H1 (cell line): Measurements from ENCODE around the gene PPP1R2. TPM values are rescaled to one million over a fixed set of nuclear protein-coding genes. Genes with fewer than 3 reads are reported as not detected.

Experiments used
- CTCF ChIA-PET: fragments of 300-600 bp; sonication (Branson Sonifier 250); formaldehyde crosslinking; loops from one replicate; lab custom pipeline; 2021; ENCODE audit not compliant: partially characterized antibody; lab: Charles Lee
- POLR2A ChIA-PET: fragments of 300-600 bp; sonication (Branson Sonifier 250); formaldehyde crosslinking; loops from one replicate; lab custom pipeline; 2021; ENCODE audit warnings: inconsistent platforms; ENCODE audit not compliant: partially characterized antibody; lab: Charles Lee
- DNase-seq, 2 experiments: peaks; one replicate each; pipeline versions ENCODE4 v3.0.0 to v3.0.0-alpha.2; 2010 to 2022; ENCODE audit warnings: low spot score in 2 of 2, low read depth in 1 of 2, mixed read lengths in 1 of 2
- FAIRE-seq: peaks from 2 replicates; lab custom pipeline; 2011; peaks lifted over from hg19 to GRCh38; lab: Jason Lieb, UNC
- H2AFZ ChIP-seq: 2 replicates; pipeline ENCODE4 v1.8.1; 2012; ENCODE audit warnings: low read length, inconsistent platforms
- H2AK5ac ChIP-seq: 2 replicates; pipeline ENCODE4 v1.6.1; 2013; ENCODE audit warnings: low read depth, low read length
- H2BK120ac ChIP-seq: replicated peaks from 2 replicates; pipeline ENCODE3; 2013; ENCODE audit warnings: low read depth, low read length, inconsistent platforms
- H2BK12ac ChIP-seq: 2 replicates; pipeline ENCODE4 v1.6.1; 2013; ENCODE audit warnings: low read depth, low read length
- H2BK15ac ChIP-seq: 2 replicates; pipeline ENCODE4 v1.6.1; 2013; ENCODE audit warnings: low read length
- H2BK20ac ChIP-seq: 2 replicates; pipeline ENCODE4 v1.6.1; 2013; ENCODE audit warnings: low read length
- H2BK5ac ChIP-seq: 2 replicates; pipeline ENCODE4 v1.6.1; 2013; ENCODE audit warnings: low read depth, low read length
- H3K14ac ChIP-seq: 2 replicates; pipeline ENCODE4 v1.6.1; 2013; ENCODE audit warnings: inconsistent platforms; ENCODE audit not compliant: insufficient read length
- H3K18ac ChIP-seq: 2 replicates; pipeline ENCODE4 v1.6.1; 2013; ENCODE audit warnings: low read length; ENCODE audit errors: extremely low read depth
- H3K23ac ChIP-seq: 2 replicates; pipeline ENCODE4 v1.6.1; 2013; ENCODE audit warnings: inconsistent platforms; ENCODE audit not compliant: insufficient read length
- H3K23me2 ChIP-seq: 2 replicates; pipeline ENCODE4 v1.6.1; 2013; ENCODE audit warnings: low read depth, low read length
- H3K27ac ChIP-seq: 2 replicates; pipeline ENCODE4 v1.6.1; 2011; ENCODE audit warnings: low read depth, low read length, inconsistent platforms
- H3K27me3 ChIP-seq, 4 experiments: replicated peaks in 1 of 4; 1 replicate in 1 of 4; 2 replicates in 3 of 4; pipeline versions ENCODE4 v1.6.1 to v1.8.1; 2011 to 2013; ENCODE audit warnings: low read length in 3 of 4, mild to moderate bottlenecking in 3 of 4, inconsistent platforms in 2 of 4, mixed read lengths in 2 of 4, moderate library complexity in 1 of 4; ENCODE audit not compliant: control insufficient read depth in 3 of 4, insufficient read depth in 3 of 4; ENCODE audit errors: extremely low read depth in 1 of 4
- H3K36me3 ChIP-seq, 4 experiments: 2 replicates each; pipeline versions ENCODE4 v1.6.1 to v1.8.1; 2011 to 2013; ENCODE audit warnings: mild to moderate bottlenecking in 4 of 4, low read length in 3 of 4, moderate library complexity in 2 of 4, control low read depth in 1 of 4, inconsistent platforms in 1 of 4; ENCODE audit not compliant: insufficient read depth in 4 of 4, control insufficient read depth in 2 of 4
- H3K4ac ChIP-seq: replicated peaks from 2 replicates; pipeline ENCODE3; 2013; ENCODE audit warnings: low read length, low read depth, mixed read lengths, inconsistent platforms; ENCODE audit not compliant: insufficient read length
- H3K4me1 ChIP-seq, 4 experiments: replicated peaks in 1 of 4; 1 replicate in 1 of 4; 2 replicates in 3 of 4; pipeline versions ENCODE4 v1.6.1 to v1.8.1; 2011 to 2013; ENCODE audit warnings: low read length in 3 of 4, inconsistent platforms in 2 of 4, mixed read lengths in 1 of 4; ENCODE audit not compliant: insufficient read depth in 4 of 4, control insufficient read depth in 3 of 4
- H3K4me2 ChIP-seq, 2 experiments: 2 replicates each; pipeline versions ENCODE4 v1.6.1 to v1.8.1; 2011 to 2013; ENCODE audit warnings: low read depth in 2 of 2, low read length in 2 of 2, control low read depth in 1 of 2, inconsistent platforms in 1 of 2, mild to moderate bottlenecking in 1 of 2; ENCODE audit not compliant: insufficient read depth in 1 of 2
- H3K4me3 ChIP-seq, 4 experiments: fragments of 200-600, 300-600 bp in 1 of 4; sonication (generic), shearing (Covaris generic), sonication (Bioruptor Twin) in 1 of 4; 2 replicates each; pipeline versions ENCODE4 v1.5.1 to v1.8.1; 2011 to 2016; ENCODE audit warnings: low read length in 4 of 4, low read depth in 3 of 4, control low read depth in 2 of 4, inconsistent platforms in 2 of 4, mild to moderate bottlenecking in 2 of 4, mixed read lengths in 1 of 4, moderate library complexity in 1 of 4; ENCODE audit not compliant: insufficient read depth in 2 of 4; ENCODE audit errors: extremely low read depth in 1 of 4
- H3K56ac ChIP-seq: replicated peaks from 2 replicates; pipeline ENCODE3; 2013; ENCODE audit warnings: low read depth, mild to moderate bottlenecking, mixed read lengths, low read length, inconsistent platforms; ENCODE audit not compliant: insufficient read length
- H3K79me1 ChIP-seq: 2 replicates; pipeline ENCODE4 v1.6.1; 2013; ENCODE audit warnings: low read depth, low read length, control low read depth
- H3K79me2 ChIP-seq, 2 experiments: 2 replicates each; pipeline versions ENCODE4 v1.6.1 to v1.8.1; 2012 to 2013; ENCODE audit warnings: low read length in 2 of 2, mild to moderate bottlenecking in 2 of 2, inconsistent platforms in 1 of 2; ENCODE audit not compliant: insufficient read depth in 2 of 2, control insufficient read depth in 1 of 2
- H3K9ac ChIP-seq, 4 experiments: replicated peaks in 1 of 4; 1 replicate in 1 of 4; 2 replicates in 3 of 4; pipeline versions ENCODE4 v1.6.1 to v1.8.1; 2011 to 2013; ENCODE audit warnings: low read depth in 3 of 4, low read length in 3 of 4, control low read depth in 2 of 4, mild to moderate bottlenecking in 2 of 4, moderate library complexity in 2 of 4, inconsistent platforms in 1 of 4; ENCODE audit errors: extremely low read depth in 1 of 4
- H3K9me3 ChIP-seq, 2 experiments: 2 replicates each; pipeline versions ENCODE4 v1.6.1 to v1.8.1; 2012 to 2013; ENCODE audit warnings: mild to moderate bottlenecking in 2 of 2, moderate library complexity in 2 of 2, control low read depth in 1 of 2, inconsistent platforms in 1 of 2, low read depth in 1 of 2, low read length in 1 of 2, mixed read lengths in 1 of 2; ENCODE audit not compliant: insufficient read depth in 2 of 2
- H4K20me1 ChIP-seq, 2 experiments: replicated peaks in 1 of 2; 2 replicates each; pipeline versions ENCODE3 to v1.8.1; 2011 to 2013; ENCODE audit warnings: inconsistent platforms in 2 of 2, low read length in 2 of 2, mild to moderate bottlenecking in 1 of 2; ENCODE audit not compliant: insufficient read depth in 2 of 2, control insufficient read depth in 1 of 2
- H4K5ac ChIP-seq: 2 replicates; pipeline ENCODE4 v1.6.1; 2013; ENCODE audit warnings: low read length, low read depth, mixed read lengths, inconsistent platforms; ENCODE audit not compliant: insufficient read length
- H4K8ac ChIP-seq: 2 replicates; pipeline ENCODE4 v1.8.0; 2013; ENCODE audit warnings: mild to moderate bottlenecking, moderate library complexity, low read length, inconsistent platforms; ENCODE audit not compliant: insufficient read depth; ENCODE audit errors: extremely low read depth
- H4K91ac ChIP-seq: replicated peaks from 2 replicates; pipeline ENCODE3; 2013; ENCODE audit warnings: low read length, mixed read lengths, inconsistent platforms; ENCODE audit not compliant: insufficient read length
- ASH2L ChIP-seq: fragments of 200-600, 300-600 bp; sonication (generic); IDR thresholded peaks from one replicate; pipeline ENCODE4 v1.7.1; 2017; ENCODE audit warnings: low read length
- CBX5 ChIP-seq: fragments of 300-800, 300-1000 bp; sonication (generic); IDR thresholded peaks from 2 replicates; pipeline ENCODE4 v1.7.1; 2016; ENCODE audit warnings: antibody characterized with exemption, low read length, low read depth
- CTBP2 ChIP-seq: IDR thresholded peaks from 2 replicates; pipeline ENCODE4 v1.7.0; 2011; ENCODE audit warnings: borderline replicate concordance, mild to moderate bottlenecking, moderate library complexity, mixed read lengths, low read length; ENCODE audit not compliant: insufficient read depth, insufficient read length
- FOSL1 ChIP-seq: IDR thresholded peaks from 2 replicates; pipeline ENCODE4 v1.6.1; 2011; ENCODE audit warnings: mild to moderate bottlenecking, low read depth, low read length, moderate library complexity; ENCODE audit not compliant: insufficient read depth
- JUN ChIP-seq: IDR thresholded peaks from 2 replicates; pipeline ENCODE4 v1.6.1; 2011; ENCODE audit warnings: low read depth, mild to moderate bottlenecking, improper control_type of control experiment, low read length
- MAFK ChIP-seq: IDR thresholded peaks from 2 replicates; pipeline ENCODE4 v1.6.1; 2012; ENCODE audit warnings: low read depth, mild to moderate bottlenecking, improper control_type of control experiment, low read length
- SIN3A ChIP-seq, 2 experiments: IDR thresholded peaks in 1 of 2; conservative IDR thresholded peaks in 1 of 2; 2 replicates each; pipeline ENCODE4 v1.6.1; 2011 to 2012; ENCODE audit warnings: low read length in 2 of 2, improper control_type of control experiment in 1 of 2, low read depth in 1 of 2, mild to moderate bottlenecking in 1 of 2
- SP2 ChIP-seq: IDR thresholded peaks from 2 replicates; pipeline ENCODE4 v1.6.1; 2012; ENCODE audit warnings: mild to moderate bottlenecking, low read length, inconsistent platforms
- SP4 ChIP-seq: IDR thresholded peaks from 2 replicates; pipeline ENCODE4 v1.6.1; 2012; ENCODE audit warnings: low read length, inconsistent platforms
- TCF12 ChIP-seq: IDR thresholded peaks from 2 replicates; pipeline ENCODE4 v1.6.1; 2011; ENCODE audit warnings: low read depth, mild to moderate bottlenecking, low read length
- WGBS, 2 experiments: shearing (Covaris generic) in 1 of 2; methylation state at CpG; one replicate each; pipeline versions ENCODE4 v1.1.6 to v1.1.7; 2013 to 2015; ENCODE audit warnings: low lambda C conversion rate in 2 of 2, mixed read lengths in 2 of 2, inconsistent platforms in 1 of 2, low coverage in 1 of 2, missing lambda C conversion rate in 1 of 2; ENCODE audit not compliant: insufficient replicate concordance in 2 of 2, insufficient coverage in 1 of 2, insufficient read length in 1 of 2; ENCODE audit errors: extremely low coverage in 1 of 2, missing lambda C conversion rate in 1 of 2; 5-methylcytosine and 5-hydroxymethylcytosine counted together
- polyA plus RNA-seq, 7 experiments: library from polyadenylated mRNA; depleted of rRNA in 3 of 7; stranded (reverse) in 5 of 7; unstranded in 2 of 7; fragments of >200 nt in 5 of 7; fragments of 200-250 nt in 2 of 7; gene quantifications; 1 replicate in 5 of 7; 2 replicates in 1 of 7; 4 replicates in 1 of 7; pipeline versions ENCODE4 v1.2.1 to v1.2.3, GENCODE V29; 2011 to 2013; ENCODE audit warnings: missing spikeins in 2 of 7, mixed read lengths in 2 of 7
- total RNA-seq: library from RNA; stranded (reverse); fragmentation: NEBNext Ultra II Directional; extraction: Animal tissue kit (Norgen Biotek cat#: 25700); gene quantifications from 2 replicates; pipeline ENCODE4 v1.2.1, GENCODE V29; 2021
- TF ChIP-seq, protein P1 (sequence below), 3 experiments: IDR thresholded peaks; 1 replicate in 2 of 3; 2 replicates in 1 of 3; pipeline versions ENCODE4 v1.5.1 to v1.6.1; 2011; ENCODE audit warnings: low read length in 3 of 3, mild to moderate bottlenecking in 3 of 3, inconsistent platforms in 2 of 3, low read depth in 1 of 3, moderate library complexity in 1 of 3; ENCODE audit not compliant: insufficient read depth in 1 of 3; ENCODE audit errors: control extremely low read depth in 1 of 3

Gene PPP1R2
- total and polyA plus RNA-seq, 2 of the 8 experiments (the other 6 are each of a cell fraction or from before 2014, with no cell fraction given), result 14.0 to 26.5 TPM

DNA sequence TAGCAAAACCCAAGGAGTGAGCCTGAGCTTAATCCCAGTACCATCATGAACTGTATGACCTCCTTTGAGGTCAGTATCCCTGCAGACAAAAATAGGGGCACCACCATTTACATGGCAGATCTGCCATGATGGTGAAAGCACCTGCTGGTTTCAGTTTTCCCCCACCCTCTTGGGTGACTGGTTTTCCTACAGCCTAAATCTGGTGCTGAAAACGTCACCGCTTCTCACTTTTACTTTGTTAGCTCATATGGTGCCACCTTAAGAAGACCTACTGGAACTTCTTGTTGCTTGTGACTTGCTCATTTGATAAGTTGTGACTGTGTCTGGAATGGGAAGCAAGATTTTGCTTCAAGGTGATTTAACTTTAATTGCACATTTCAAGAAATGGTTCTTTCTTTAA is 5.1 kb downstream of the PPP1R2 start:
- H2AK5ac ChIP-seq, result no peak overlapping the region
- no peak overlapping the region for H2BK5ac ChIP-seq
- no peaks in the 10 kb centered on the region for H3K4me1 ChIP-seq
- H3K4ac ChIP-seq, result no peak overlapping the region
- H3K4me3 ChIP-seq, result no peak overlapping the region
- H2BK20ac ChIP-seq, result no peak overlapping the region
- H3K23ac ChIP-seq, result no peak overlapping the region
- DNase-seq (no peak), FAIRE-seq (no peak)
- no peak overlapping the region for H3K18ac ChIP-seq
- no peak overlapping the region for H4K8ac ChIP-seq
- H2BK15ac ChIP-seq, result no peak overlapping the region
- no peak overlapping the region for H4K5ac ChIP-seq
- H3K9me3 ChIP-seq, result no peaks in the 10 kb centered on the region
- no peak overlapping the region for H3K14ac ChIP-seq
- H4K20me1 ChIP-seq, result peaks cover 0 to 4% of the 10 kb centered on the region in 2 experiments
- ChIA-PET POLR2A (no interaction called here), CTCF (interaction anchor here (1.2 kb wide), 1 partner anchor 552 kb away, joined by 3 read pairs; no protein-coding TSS in a partner anchor)
- H3K9ac ChIP-seq, result no peak overlapping the region
- H2AFZ ChIP-seq, result no peak overlapping the region
- no peak overlapping the region for H4K91ac ChIP-seq
- no peak overlapping the region for H3K27ac ChIP-seq
- no peak overlapping the region for H3K4me2 ChIP-seq
- 80% methylated on average over 2 of the region's 2 CpGs; no CpG with 5 or more reads in 1 of the 2 experiments for WGBS, 2 experiments
- peaks cover 5% of the 10 kb centered on the region for H3K79me1 ChIP-seq
- H3K79me2 ChIP-seq, result peaks cover 0 to 48% of the 10 kb centered on the region in 2 experiments; a peak in 2 of 4 replicates
- H3K23me2 ChIP-seq, result no peaks in the 10 kb centered on the region
- no peak overlapping the region for H2BK120ac ChIP-seq
- H2BK12ac ChIP-seq, result no peak overlapping the region
- no peaks in the 10 kb centered on the region for H3K27me3 ChIP-seq
- no peaks in the 10 kb centered on the region for H3K36me3 ChIP-seq
- H3K56ac ChIP-seq, result no peak overlapping the region
- TF ChIP-seq, protein P1, sequence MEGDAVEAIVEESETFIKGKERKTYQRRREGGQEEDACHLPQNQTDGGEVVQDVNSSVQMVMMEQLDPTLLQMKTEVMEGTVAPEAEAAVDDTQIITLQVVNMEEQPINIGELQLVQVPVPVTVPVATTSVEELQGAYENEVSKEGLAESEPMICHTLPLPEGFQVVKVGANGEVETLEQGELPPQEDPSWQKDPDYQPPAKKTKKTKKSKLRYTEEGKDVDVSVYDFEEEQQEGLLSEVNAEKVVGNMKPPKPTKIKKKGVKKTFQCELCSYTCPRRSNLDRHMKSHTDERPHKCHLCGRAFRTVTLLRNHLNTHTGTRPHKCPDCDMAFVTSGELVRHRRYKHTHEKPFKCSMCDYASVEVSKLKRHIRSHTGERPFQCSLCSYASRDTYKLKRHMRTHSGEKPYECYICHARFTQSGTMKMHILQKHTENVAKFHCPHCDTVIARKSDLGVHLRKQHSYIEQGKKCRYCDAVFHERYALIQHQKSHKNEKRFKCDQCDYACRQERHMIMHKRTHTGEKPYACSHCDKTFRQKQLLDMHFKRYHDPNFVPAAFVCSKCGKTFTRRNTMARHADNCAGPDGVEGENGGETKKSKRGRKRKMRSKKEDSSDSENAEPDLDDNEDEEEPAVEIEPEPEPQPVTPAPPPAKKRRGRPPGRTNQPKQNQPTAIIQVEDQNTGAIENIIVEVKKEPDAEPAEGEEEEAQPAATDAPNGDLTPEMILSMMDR (IDR thresholded peaks at IDR 0.05; ENCODE audit: control extremely low read depth in 1 of 3, insufficient read depth in 1 of 3, low read depth in 1 of 3, low read length in 3 of 3), result no peak
- TF ChIP-seq FOSL1 (no peak), SIN3A (conservative IDR thresholded peaks at IDR 0.05 in 1 of 2, IDR thresholded peaks at IDR 0.05 in 1 of 2; ENCODE audit: low read depth in 1 of 2, low read length in 2 of 2) (no peak), JUN (no peak), CBX5 (no peak), SP2 (no peak), ASH2L (no peak), SP4 (no peak), MAFK (no peak), CTBP2 (no peak), TCF12 (no peak)
